DOHH2 (cell line): Measurements from ENCODE around the gene BCAR3.

Experiments used
- H3F3A ChIP-seq: fragments of 200-600 bp; sonication (generic), shearing (Covaris generic); 2 replicates; pipeline ENCODE4 v1.6.0; 2016; ENCODE audit warnings: antibody characterized with exemption, mild to moderate bottlenecking; ENCODE audit not compliant: control insufficient read depth, insufficient read depth
- H3K27ac ChIP-seq: fragments of 200-600 bp; sonication (generic); 2 replicates; pipeline ENCODE4 v1.5.1; 2014; ENCODE audit warnings: low read depth, mild to moderate bottlenecking, low read length, moderate library complexity
- H3K27me3 ChIP-seq: fragments of 200-600 bp; sonication (generic); 2 replicates; pipeline ENCODE4 v1.6.1; 2014; ENCODE audit warnings: mild to moderate bottlenecking, low read length, mixed read lengths; ENCODE audit not compliant: control insufficient read depth
- H3K36me3 ChIP-seq: fragments of 200-600 bp; sonication (generic); 2 replicates; pipeline ENCODE4 v1.6.1; 2014; ENCODE audit warnings: mild to moderate bottlenecking, low read length, moderate library complexity, mixed read lengths; ENCODE audit not compliant: control insufficient read depth
- H3K4me1 ChIP-seq: fragments of 200-600 bp; sonication (generic); 2 replicates; pipeline ENCODE4 v1.6.1; 2014; ENCODE audit warnings: mild to moderate bottlenecking, low read length, mixed read lengths; ENCODE audit not compliant: control insufficient read depth
- H3K4me2 ChIP-seq: fragments of 200-600 bp; sonication (generic); 2 replicates; pipeline ENCODE4 v1.6.0; 2014; ENCODE audit warnings: mild to moderate bottlenecking, low read length, moderate library complexity
- H3K4me3 ChIP-seq: fragments of 200-600 bp; sonication (generic); 2 replicates; pipeline ENCODE4 v1.5.1; 2014; ENCODE audit warnings: mild to moderate bottlenecking, low read length, mixed read lengths
- H3K79me2 ChIP-seq: fragments of 200-600 bp; sonication (generic); 2 replicates; pipeline ENCODE4 v1.6.1; 2014; ENCODE audit warnings: mild to moderate bottlenecking, low read length, mixed read lengths; ENCODE audit not compliant: control insufficient read depth
- H3K9me2 ChIP-seq: fragments of 200-600 bp; sonication (generic); replicated peaks from 2 replicates; pipeline ENCODE4 v1.6.1; 2014; ENCODE audit warnings: mild to moderate bottlenecking, low read length, mixed read lengths; ENCODE audit not compliant: control insufficient read depth
- H3K9me3 ChIP-seq: fragments of 200-600 bp; sonication (generic); 2 replicates; pipeline ENCODE4 v1.6.1; 2014; ENCODE audit warnings: antibody characterized with exemption, low read length, mixed read lengths; ENCODE audit not compliant: control insufficient read depth, insufficient read depth
- H4K20me1 ChIP-seq: fragments of 200-600 bp; sonication (generic); 2 replicates; pipeline ENCODE4 v1.6.0; 2014; ENCODE audit warnings: low read depth, mild to moderate bottlenecking, antibody characterized with exemption, low read length, moderate library complexity; ENCODE audit not compliant: control insufficient read depth, insufficient read depth
- EZH2phosphoT487 ChIP-seq: fragments of 200-600 bp; sonication (generic); IDR thresholded peaks from 2 replicates; pipeline ENCODE4 v1.6.1; 2017; ENCODE audit warnings: borderline replicate concordance, mild to moderate bottlenecking, antibody characterized with exemption, low read length, moderate library complexity, mixed read lengths
- TF ChIP-seq, protein P1 (sequence below): fragments of 200-600 bp; sonication (generic); IDR thresholded peaks from one replicate; pipeline ENCODE4 v1.5.1; 2014; ENCODE audit warnings: antibody characterized with exemption, mild to moderate bottlenecking, low read depth, low read length; ENCODE audit not compliant: poor library complexity, severe bottlenecking

BCAR3 gene

GRCh38 chr1:93638981-93639380 is 42.7 kb downstream of the BCAR3 start:
- Histone ChIP-seq H3K36me3 (peaks cover 79% of the 10 kb centered on the region), H3F3A (no peaks in the 10 kb centered on the region), H3K79me2 (peaks cover 70% of the 10 kb centered on the region), H3K9me2 (no peaks in the 10 kb centered on the region), H3K4me3 (no peak overlapping the region), H3K9me3 (no peaks in the 10 kb centered on the region), H3K27ac (no peak overlapping the region), H4K20me1 (no peaks in the 10 kb centered on the region), H3K4me2 (no peak overlapping the region), H3K27me3 (no peaks in the 10 kb centered on the region), H3K4me1 (no peaks in the 10 kb centered on the region)
- TF ChIP-seq, protein P1, sequence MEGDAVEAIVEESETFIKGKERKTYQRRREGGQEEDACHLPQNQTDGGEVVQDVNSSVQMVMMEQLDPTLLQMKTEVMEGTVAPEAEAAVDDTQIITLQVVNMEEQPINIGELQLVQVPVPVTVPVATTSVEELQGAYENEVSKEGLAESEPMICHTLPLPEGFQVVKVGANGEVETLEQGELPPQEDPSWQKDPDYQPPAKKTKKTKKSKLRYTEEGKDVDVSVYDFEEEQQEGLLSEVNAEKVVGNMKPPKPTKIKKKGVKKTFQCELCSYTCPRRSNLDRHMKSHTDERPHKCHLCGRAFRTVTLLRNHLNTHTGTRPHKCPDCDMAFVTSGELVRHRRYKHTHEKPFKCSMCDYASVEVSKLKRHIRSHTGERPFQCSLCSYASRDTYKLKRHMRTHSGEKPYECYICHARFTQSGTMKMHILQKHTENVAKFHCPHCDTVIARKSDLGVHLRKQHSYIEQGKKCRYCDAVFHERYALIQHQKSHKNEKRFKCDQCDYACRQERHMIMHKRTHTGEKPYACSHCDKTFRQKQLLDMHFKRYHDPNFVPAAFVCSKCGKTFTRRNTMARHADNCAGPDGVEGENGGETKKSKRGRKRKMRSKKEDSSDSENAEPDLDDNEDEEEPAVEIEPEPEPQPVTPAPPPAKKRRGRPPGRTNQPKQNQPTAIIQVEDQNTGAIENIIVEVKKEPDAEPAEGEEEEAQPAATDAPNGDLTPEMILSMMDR, result no peak
- TF ChIP-seq EZH2phosphoT487, result no peak

DNA sequence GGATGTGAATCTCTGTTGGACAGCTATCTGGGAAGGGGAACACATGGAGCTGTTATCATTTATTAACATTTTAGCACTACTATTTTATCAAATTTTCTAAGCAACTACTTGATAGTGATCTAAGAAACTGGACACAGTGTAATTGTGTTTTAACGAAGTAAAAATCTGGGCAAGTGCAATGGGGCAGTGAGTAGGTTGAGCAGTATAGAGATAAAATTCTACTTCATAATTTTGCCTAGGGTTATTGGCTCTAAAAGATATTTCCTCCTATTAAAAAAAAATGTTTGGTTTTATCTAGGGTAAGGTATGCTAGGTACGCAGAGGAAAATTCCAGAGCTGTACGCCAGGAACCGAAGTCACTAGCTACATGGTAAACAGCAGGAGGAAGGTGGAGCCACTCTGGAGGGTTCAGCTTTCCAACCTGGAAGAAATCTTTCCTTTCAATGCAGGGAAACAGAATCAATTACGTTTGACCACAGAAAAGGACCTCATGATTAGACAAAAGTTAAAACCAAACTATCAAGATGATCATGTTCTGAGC is 43.3 kb downstream of the BCAR3 start:
- H3K9me2 ChIP-seq, result no peaks in the 10 kb centered on the region
- no peaks in the 10 kb centered on the region for H3K4me1 ChIP-seq
- peaks cover 66% of the 10 kb centered on the region for H3K79me2 ChIP-seq
- H3K36me3 ChIP-seq, result peaks cover 77% of the 10 kb centered on the region
- no peaks in the 10 kb centered on the region for H3K9me3 ChIP-seq
- no peak overlapping the region for H3K4me2 ChIP-seq
- H4K20me1 ChIP-seq, result no peaks in the 10 kb centered on the region
- TF ChIP-seq EZH2phosphoT487, result no peak
- TF ChIP-seq, protein P1, result no peak
- H3K27ac ChIP-seq, result no peak overlapping the region
- no peaks in the 10 kb centered on the region for H3K27me3 ChIP-seq
- H3K4me3 ChIP-seq, result no peak overlapping the region
- 0 out of 2 replicates have a peak, but pooled peaks cover under 1% of the 10 kb centered on the region for H3F3A ChIP-seq

- Histone ChIP-seq H3K36me3 (peaks cover 79% of the 10 kb centered on the region), H3K27ac (no peak overlapping the region), H3K9me3 (no peaks in the 10 kb centered on the region), H3K4me2 (no peak overlapping the region), H4K20me1 (no peaks in the 10 kb centered on the region; the same call in 1 of the 2 replicates), H3F3A (peaks cover 6% of the 10 kb centered on the region; the same call in 1 of the 2 replicates), H3K79me2 (peaks cover 66% of the 10 kb centered on the region), H3K4me1 (no peaks in the 10 kb centered on the region), H3K4me3 (no peak overlapping the region), H3K9me2 (no peaks in the 10 kb centered on the region), H3K27me3 (no peaks in the 10 kb centered on the region)
- TF ChIP-seq, protein P1, result no peak
- TF ChIP-seq EZH2phosphoT487, result no peak
Observed at GRCh38 chr1:93636712-93637111, 44.9 kb downstream of the BCAR3 start.
